ENCODE measurements around the gene GNLY. TPM values are rescaled to one million over a fixed set of nuclear protein-coding genes. Genes with fewer than 3 reads are reported as not detected.
A peak's percentile ranks its signal among the peaks of the same experiment; 100 is the strongest.

The GNLY gene
- total and polyA plus RNA-seq, 2 of the 13 experiments (the other 11 are each of a cell fraction or from before 2014, with no cell fraction given): not detected

GRCh38 chr2:85649201-85650190, 44.7 kb upstream of the GNLY start:
- DNase-seq (ENCODE audit: low spot score) (no peak), FAIRE-seq (no peak), ATAC-seq (no peak)
- no peak overlapping the region for H3K4me2 ChIP-seq (ENCODE audit: low read depth, low read length)
- no peaks in the 10 kb centered on the region for H3K4me1 ChIP-seq (ENCODE audit: insufficient read depth, low read length)
- H4K20me1 ChIP-seq (ENCODE audit: insufficient read depth, low read length): no peaks in the 10 kb centered on the region
- in situ Hi-C loops (cut with HindIII; ENCODE audit: extremely low pct_ligation_motif_present, low pct_unique_long_range_greater_than_20kb): no loop called here
- no peaks in the 10 kb centered on the region for H3K27me3 ChIP-seq (ENCODE audit: control insufficient read depth in 1 of 2, insufficient read depth in 2 of 2, low read length in 2 of 2)
- 94% methylated on average over 9 of the region's 9 CpGs for WGBS (ENCODE audit: low lambda C conversion rate)
- CTCF ChIA-PET (ENCODE audit: low intra/inter-chr PET ratio, low total read pairs): no interaction called here
- BruUV-seq (replicated peaks): TSS peak; percentile 29
- intact Hi-C loops (cut with micrococcal nuclease; ENCODE audit: unreplicated experiment): no loop called here
- TF ChIP-seq ZNF235 (CRISPR knock-in tag; IDR thresholded peaks at IDR 0.05; ENCODE audit: borderline replicate concordance): no peak
- H3K79me2 ChIP-seq (ENCODE audit: insufficient read depth, low read length): no peaks in the 10 kb centered on the region
- H3K9ac ChIP-seq (ENCODE audit: insufficient read depth, low read depth, low read length): no peak overlapping the region
- no peak overlapping the region for H3K27ac ChIP-seq (ENCODE audit: extremely low read length, insufficient read depth, low read length)
- H3K36me3 ChIP-seq (replicated peaks in 1 of 2; ENCODE audit: control insufficient read depth in 1 of 2, insufficient read depth in 2 of 2, low read length in 2 of 2): peaks cover 31 to 79% of the 10 kb centered on the region in 2 experiments
- POLR2A ChIA-PET: no interaction called here
- H2AFZ ChIP-seq (ENCODE audit: low read length): no peak overlapping the region
- H3K9me3 ChIP-seq (ENCODE audit: low read length): no peaks in the 10 kb centered on the region
- no peak overlapping the region for H3K4me3 ChIP-seq (replicated peaks in 1 of 3; ENCODE audit: insufficient read depth in 1 of 3, low read depth in 2 of 3, low read length in 3 of 3)

DNA sequence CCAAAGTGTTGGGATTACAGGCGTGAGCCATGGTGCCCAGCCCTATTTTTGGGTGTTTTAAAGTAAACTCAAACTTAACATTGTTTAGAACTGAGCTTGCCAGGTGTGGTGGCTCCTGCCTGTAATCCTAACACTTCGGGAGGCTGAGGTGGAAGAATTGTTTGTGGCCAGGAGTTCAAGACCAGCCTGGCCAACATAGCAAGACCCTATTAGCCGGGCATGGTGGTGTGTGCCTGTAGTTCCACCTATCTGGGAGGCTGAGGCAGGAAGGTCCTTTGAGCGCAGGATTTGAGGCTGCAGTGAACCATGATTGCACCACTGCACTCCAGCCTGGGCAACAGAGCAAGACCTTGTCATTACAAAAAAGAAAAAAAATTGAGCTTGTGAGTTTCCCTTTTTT, 43.7 kb upstream of the GNLY start:
- Histone ChIP-seq H3K9ac (ENCODE audit: insufficient read depth, low read depth, low read length) (no peak overlapping the region), H3K9me3 (ENCODE audit: low read length) (no peaks in the 10 kb centered on the region), H4K20me1 (ENCODE audit: insufficient read depth, low read length) (no peaks in the 10 kb centered on the region), H3K36me3 (replicated peaks in 1 of 2; ENCODE audit: control insufficient read depth in 1 of 2, insufficient read depth in 2 of 2, low read length in 2 of 2) (peaks cover 25 to 70% of the 10 kb centered on the region in 2 experiments), H3K79me2 (ENCODE audit: insufficient read depth, low read length) (no peaks in the 10 kb centered on the region), H3K4me3 (replicated peaks in 1 of 3; ENCODE audit: insufficient read depth in 1 of 3, low read depth in 2 of 3, low read length in 3 of 3) (no peak overlapping the region), H3K4me2 (ENCODE audit: low read depth, low read length) (no peak overlapping the region), H3K27me3 (ENCODE audit: control insufficient read depth in 1 of 2, insufficient read depth in 2 of 2, low read length in 2 of 2) (no peaks in the 10 kb centered on the region), H2AFZ (ENCODE audit: low read length) (no peak overlapping the region), H3K4me1 (ENCODE audit: insufficient read depth, low read length) (no peaks in the 10 kb centered on the region), H3K27ac (ENCODE audit: extremely low read length, insufficient read depth, low read length) (no peak overlapping the region)
- no peak for ATAC-seq
- no peak for DNase-seq (ENCODE audit: low spot score)
- POLR2A ChIA-PET: no interaction called here
- FAIRE-seq: no peak
- TF ChIP-seq MAFK (conservative IDR thresholded peaks at IDR 0.05 in 1 of 2, IDR thresholded peaks at IDR 0.05 in 1 of 2; ENCODE audit: low read length in 2 of 2): no peak
- TF ChIP-seq CHCHD3 (CRISPR knock-in tag; IDR thresholded peaks at IDR 0.05): no peak
- TF ChIP-seq ZNF121 (CRISPR knock-in tag; IDR thresholded peaks at IDR 0.05): peak; percentile 79
- CTCF ChIA-PET (ENCODE audit: low intra/inter-chr PET ratio, low total read pairs): no interaction called here
- BruUV-seq (replicated peaks): no TSS peak
- WGBS (ENCODE audit: low lambda C conversion rate): 95% methylated on average over 4 of the region's 4 CpGs
- in situ Hi-C loops (cut with HindIII; ENCODE audit: extremely low pct_ligation_motif_present, low pct_unique_long_range_greater_than_20kb): no loop called here
- intact Hi-C loops (cut with micrococcal nuclease; ENCODE audit: unreplicated experiment): no loop called here
